Choroid plexus epithelial cell (primary cell): ENCODE measurements around the gene MAPKAPK2.

Experiments used
- DNase-seq: peaks from one replicate; pipeline ENCODE4 v3.0.0-alpha.2; 2010; ENCODE audit warnings: low read depth
- H3K4me3 ChIP-seq: 2 replicates; pipeline ENCODE4 v1.5.1; 2011; ENCODE audit warnings: low read depth, mild to moderate bottlenecking, control low read depth, low read length, moderate library complexity
- CTCF ChIP-seq: conservative IDR thresholded peaks from 2 replicates; pipeline ENCODE4 v1.5.1; 2011; ENCODE audit warnings: low read depth, mild to moderate bottlenecking, control low read depth, inconsistent platforms, low read length, moderate library complexity

The MAPKAPK2 gene

GRCh38 chr1:206700445-206701036, 15.8 kb downstream of the MAPKAPK2 start:
- no peak for TF ChIP-seq CTCF
- DNase-seq = peak; percentile 68
- no peak overlapping the region for H3K4me3 ChIP-seq

GRCh38 chr1:206702260-206702659, 17.6 kb downstream of the MAPKAPK2 start:
- no peak overlapping the region for H3K4me3 ChIP-seq

GRCh38 chr1:206702803-206703202, 18.1 kb downstream of the MAPKAPK2 start:
- no peak overlapping the region for H3K4me3 ChIP-seq
- TF ChIP-seq CTCF = no peak
- peak; percentile 48 for DNase-seq

More at GRCh38 chr1:206702260-206702659, 17.6 kb downstream of the MAPKAPK2 start:
- DNase-seq = no peak
- no peak for TF ChIP-seq CTCF

GRCh38 chr1:206703661-206704060, 19.0 kb downstream of the MAPKAPK2 start:
- DNase-seq = peak; percentile 58
- no peak overlapping the region for H3K4me3 ChIP-seq
- no peak for TF ChIP-seq CTCF

GRCh38 chr1:206704226-206704625, 19.5 kb downstream of the MAPKAPK2 start:
- TF ChIP-seq CTCF = no peak
- no peak overlapping the region for H3K4me3 ChIP-seq
- no peak for DNase-seq

GRCh38 chr1:206705191-206705590, 20.5 kb downstream of the MAPKAPK2 start:
- TF ChIP-seq CTCF = no peak
- H3K4me3 ChIP-seq = no peak overlapping the region
- peak; percentile 66 for DNase-seq

- no peak for TF ChIP-seq CTCF
- no peak for DNase-seq
- no peak overlapping the region for H3K4me3 ChIP-seq
Measured at GRCh38 chr1:206705726-206706297, 21.1 kb downstream of the MAPKAPK2 start.
